GM12878 (cell line): ENCODE measurements around the gene GAPDHS.

ENCODE experiments used
- CREM ChIP-seq: IDR thresholded peaks from 2 replicates; pipeline ENCODE4 v1.6.1; 2014; ENCODE audit warnings: antibody characterized with exemption, low read depth
- EP300 ChIP-seq, 2 experiments: fragments of 150-350 bp in 1 of 2; IDR thresholded peaks; 2 replicates each; pipeline ENCODE4 v1.6.1; 2011 to 2012; ENCODE audit warnings: low read depth in 2 of 2, low read length in 2 of 2, borderline replicate concordance in 1 of 2, improper control_type of control experiment in 1 of 2, inconsistent platforms in 1 of 2; ENCODE audit not compliant: control insufficient read depth in 1 of 2
- TF ChIP-seq, protein P1 (sequence below), 3 experiments: IDR thresholded peaks in 2 of 3; conservative IDR thresholded peaks in 1 of 3; 2 replicates each; pipeline ENCODE4 v1.5.1; 2011; ENCODE audit warnings: low read depth in 3 of 3, low read length in 3 of 3, mild to moderate bottlenecking in 3 of 3, control low read depth in 2 of 3, moderate library complexity in 2 of 3, inconsistent platforms in 1 of 3, mixed read lengths in 1 of 3; ENCODE audit not compliant: control insufficient read depth in 2 of 3, insufficient read depth in 1 of 3; ENCODE audit errors: extremely low read depth in 1 of 3

DNA sequence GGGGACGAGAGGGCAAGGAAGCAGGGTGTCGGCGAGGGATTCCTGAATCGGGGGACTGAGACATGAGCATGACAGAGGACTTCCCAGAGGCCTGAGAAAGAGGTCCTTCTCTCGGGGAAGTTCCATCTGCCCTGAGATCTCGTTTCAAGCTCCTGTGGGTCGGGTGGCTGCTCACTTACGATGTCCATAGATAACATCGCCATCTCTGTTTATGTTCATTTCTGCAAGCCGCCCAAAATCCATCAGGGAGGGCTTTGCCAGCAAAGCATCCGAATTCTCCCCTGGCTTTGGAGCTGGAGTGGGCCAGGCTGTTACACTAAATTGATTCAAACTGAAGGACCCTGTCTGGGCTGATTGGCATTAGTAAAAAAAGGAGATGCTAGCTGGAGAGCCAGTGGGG is 25.7 kb upstream of the GAPDHS start:
- TF ChIP-seq, protein P1, sequence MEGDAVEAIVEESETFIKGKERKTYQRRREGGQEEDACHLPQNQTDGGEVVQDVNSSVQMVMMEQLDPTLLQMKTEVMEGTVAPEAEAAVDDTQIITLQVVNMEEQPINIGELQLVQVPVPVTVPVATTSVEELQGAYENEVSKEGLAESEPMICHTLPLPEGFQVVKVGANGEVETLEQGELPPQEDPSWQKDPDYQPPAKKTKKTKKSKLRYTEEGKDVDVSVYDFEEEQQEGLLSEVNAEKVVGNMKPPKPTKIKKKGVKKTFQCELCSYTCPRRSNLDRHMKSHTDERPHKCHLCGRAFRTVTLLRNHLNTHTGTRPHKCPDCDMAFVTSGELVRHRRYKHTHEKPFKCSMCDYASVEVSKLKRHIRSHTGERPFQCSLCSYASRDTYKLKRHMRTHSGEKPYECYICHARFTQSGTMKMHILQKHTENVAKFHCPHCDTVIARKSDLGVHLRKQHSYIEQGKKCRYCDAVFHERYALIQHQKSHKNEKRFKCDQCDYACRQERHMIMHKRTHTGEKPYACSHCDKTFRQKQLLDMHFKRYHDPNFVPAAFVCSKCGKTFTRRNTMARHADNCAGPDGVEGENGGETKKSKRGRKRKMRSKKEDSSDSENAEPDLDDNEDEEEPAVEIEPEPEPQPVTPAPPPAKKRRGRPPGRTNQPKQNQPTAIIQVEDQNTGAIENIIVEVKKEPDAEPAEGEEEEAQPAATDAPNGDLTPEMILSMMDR (IDR thresholded peaks at IDR 0.05 in 2 of 3, conservative IDR thresholded peaks at IDR 0.05 in 1 of 3; ENCODE audit: control insufficient read depth in 2 of 3, extremely low read depth in 1 of 3, insufficient read depth in 1 of 3, low read depth in 3 of 3, low read length in 3 of 3): no peak
- no peak for TF ChIP-seq EP300 (IDR thresholded peaks at IDR 0.05; ENCODE audit: borderline replicate concordance in 1 of 2, control insufficient read depth in 1 of 2, low read depth in 2 of 2, low read length in 2 of 2)
- no peak for TF ChIP-seq CREM
